ENCODE data around the gene NOX5.
"Not testable (repeated sequence)": the region's sequence is repeated elsewhere in the genome, so short reads cannot be mapped to it uniquely, and the experiment has no call there.

The NOX5 gene

DNA sequence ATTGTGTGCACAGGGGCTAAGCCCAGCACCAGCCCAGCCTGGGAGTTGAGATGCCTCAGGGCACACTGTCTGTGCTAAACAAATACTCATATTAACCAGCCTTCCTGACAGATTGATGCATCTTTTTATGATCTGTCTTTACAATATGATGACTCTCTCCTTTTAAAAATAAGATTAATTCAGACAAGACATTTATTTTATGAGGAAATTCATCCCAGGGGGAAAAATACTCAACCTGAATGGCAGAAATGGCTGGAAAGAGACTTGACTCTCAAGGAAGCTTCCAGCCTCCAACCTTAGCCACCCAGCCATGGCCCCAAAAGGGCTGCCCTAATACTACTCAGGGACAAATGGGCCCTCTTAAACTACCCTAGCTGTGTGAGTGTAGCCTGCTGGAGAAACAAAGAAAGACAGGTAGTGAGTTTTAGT, 46.9 kb downstream of the NOX5 start:
- DNase-seq (ENCODE audit: low spot score): no peak
- in situ Hi-C loops (cut with MboI; ENCODE audit: low sequenced_read_pairs, unreplicated experiment): loop anchor here (25.0 kb wide), 2 partner anchors 201 to 326 kb away; no protein-coding TSS in a partner anchor
- TF ChIP-seq, protein P1, sequence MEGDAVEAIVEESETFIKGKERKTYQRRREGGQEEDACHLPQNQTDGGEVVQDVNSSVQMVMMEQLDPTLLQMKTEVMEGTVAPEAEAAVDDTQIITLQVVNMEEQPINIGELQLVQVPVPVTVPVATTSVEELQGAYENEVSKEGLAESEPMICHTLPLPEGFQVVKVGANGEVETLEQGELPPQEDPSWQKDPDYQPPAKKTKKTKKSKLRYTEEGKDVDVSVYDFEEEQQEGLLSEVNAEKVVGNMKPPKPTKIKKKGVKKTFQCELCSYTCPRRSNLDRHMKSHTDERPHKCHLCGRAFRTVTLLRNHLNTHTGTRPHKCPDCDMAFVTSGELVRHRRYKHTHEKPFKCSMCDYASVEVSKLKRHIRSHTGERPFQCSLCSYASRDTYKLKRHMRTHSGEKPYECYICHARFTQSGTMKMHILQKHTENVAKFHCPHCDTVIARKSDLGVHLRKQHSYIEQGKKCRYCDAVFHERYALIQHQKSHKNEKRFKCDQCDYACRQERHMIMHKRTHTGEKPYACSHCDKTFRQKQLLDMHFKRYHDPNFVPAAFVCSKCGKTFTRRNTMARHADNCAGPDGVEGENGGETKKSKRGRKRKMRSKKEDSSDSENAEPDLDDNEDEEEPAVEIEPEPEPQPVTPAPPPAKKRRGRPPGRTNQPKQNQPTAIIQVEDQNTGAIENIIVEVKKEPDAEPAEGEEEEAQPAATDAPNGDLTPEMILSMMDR (IDR thresholded peaks at IDR 0.05; ENCODE audit: borderline replicate concordance, control extremely low read depth, extremely low read depth, insufficient read depth, missing control alignments): no peak

- TF ChIP-seq, protein P1 (IDR thresholded peaks at IDR 0.05; ENCODE audit: borderline replicate concordance, control extremely low read depth, extremely low read depth, insufficient read depth, missing control alignments): no peak
- in situ Hi-C loops (cut with MboI; ENCODE audit: low sequenced_read_pairs, unreplicated experiment): loop anchor here (25.0 kb wide), 2 partner anchors 198 to 323 kb away; no protein-coding TSS in a partner anchor
- no peak for DNase-seq (ENCODE audit: low spot score)
Measured at GRCh38 chr15:69064649-69065048, 50.2 kb downstream of the NOX5 start.

DNA sequence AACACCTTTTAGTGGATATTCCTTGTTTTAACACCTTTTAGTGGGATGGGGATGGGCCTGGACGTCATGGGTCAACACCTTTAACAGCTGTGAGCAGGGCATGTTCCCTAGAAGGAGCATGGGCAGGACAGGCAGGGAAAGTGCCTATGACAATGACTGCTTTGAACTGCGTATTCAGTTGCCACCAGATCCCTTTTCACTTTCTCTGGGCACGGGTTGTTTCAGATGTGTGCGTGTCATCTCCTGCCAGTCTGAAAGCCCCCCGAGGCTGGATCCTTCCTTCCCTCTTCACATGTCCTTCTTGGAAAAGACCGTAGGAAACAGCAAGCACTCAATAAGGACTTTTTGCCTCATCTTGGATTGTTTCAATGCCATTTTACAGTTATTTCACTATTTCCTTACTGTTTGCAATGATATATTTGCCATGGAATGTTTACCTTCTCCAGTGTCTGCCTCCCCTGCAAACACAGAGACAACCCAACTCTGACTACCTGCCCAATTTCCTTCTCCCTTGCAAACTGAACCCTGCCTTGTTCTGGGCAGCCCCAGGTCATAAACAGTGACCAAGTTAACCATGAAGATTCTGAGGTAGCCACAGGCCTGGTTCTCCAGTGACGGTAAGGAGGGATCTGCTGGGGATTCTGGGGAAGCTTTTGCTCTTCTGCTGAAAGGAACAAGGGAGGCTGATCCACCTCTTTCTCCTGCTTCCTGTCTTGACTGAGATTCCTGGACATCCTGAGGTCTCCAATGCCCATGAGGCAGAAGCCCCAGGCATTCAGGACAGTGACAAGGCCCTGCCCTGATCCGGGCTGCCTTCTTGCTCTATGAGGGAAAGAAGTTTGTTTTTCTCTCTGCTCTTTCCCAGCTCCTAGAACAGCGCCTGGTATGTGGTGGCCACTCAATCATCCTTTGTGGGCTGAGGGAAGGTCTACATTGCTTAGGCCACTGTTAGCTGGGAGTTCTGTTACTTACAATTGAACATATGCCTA, 51.8 kb downstream of the NOX5 start:
- TF ChIP-seq, protein P1 (IDR thresholded peaks at IDR 0.05; ENCODE audit: borderline replicate concordance, control extremely low read depth, extremely low read depth, insufficient read depth, missing control alignments): no peak
- DNase-seq (ENCODE audit: low spot score): no peak
- in situ Hi-C loops (cut with MboI; ENCODE audit: low sequenced_read_pairs, unreplicated experiment): loop anchor here (25.0 kb wide), 2 partner anchors 196 to 321 kb away; no protein-coding TSS in a partner anchor

DNA sequence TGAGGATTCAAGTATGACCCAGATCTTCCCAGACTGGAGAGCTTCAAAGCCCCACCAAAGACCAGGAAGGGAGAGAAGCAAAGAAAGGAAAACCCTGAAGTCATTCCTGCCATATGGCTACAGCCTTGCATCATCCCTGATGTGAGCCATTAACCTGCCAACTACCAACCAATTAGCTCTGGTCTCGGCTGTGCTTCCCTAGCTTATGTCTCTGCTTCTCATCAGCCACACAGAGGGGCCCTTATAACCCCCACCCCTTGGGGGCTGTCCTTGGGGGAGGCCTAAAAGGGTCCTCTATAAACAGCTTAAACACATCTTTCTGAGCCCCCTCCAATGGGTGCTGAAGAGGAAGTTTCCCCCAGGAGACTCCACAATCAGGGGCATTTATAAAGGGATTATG, 52.8 kb downstream of the NOX5 start:
- TF ChIP-seq, protein P1 (IDR thresholded peaks at IDR 0.05; ENCODE audit: borderline replicate concordance, control extremely low read depth, extremely low read depth, insufficient read depth, missing control alignments): no peak
- no peak for DNase-seq (ENCODE audit: low spot score)
- in situ Hi-C loops (cut with MboI; ENCODE audit: low sequenced_read_pairs, unreplicated experiment): loop anchor here (25.0 kb wide), 2 partner anchors 195 to 320 kb away; no protein-coding TSS in a partner anchor

- no peak for DNase-seq (ENCODE audit: low spot score)
- in situ Hi-C loops (cut with MboI; ENCODE audit: low sequenced_read_pairs, unreplicated experiment): loop anchor here (25.0 kb wide), 2 partner anchors 194 to 319 kb away; no protein-coding TSS in a partner anchor
- TF ChIP-seq, protein P1 (IDR thresholded peaks at IDR 0.05; ENCODE audit: borderline replicate concordance, control extremely low read depth, extremely low read depth, insufficient read depth, missing control alignments): no peak
Measured at GRCh38 chr15:69068157-69068556, 53.7 kb downstream of the NOX5 start.

- in situ Hi-C loops (cut with MboI; ENCODE audit: low sequenced_read_pairs, unreplicated experiment): loop anchor here (25.0 kb wide), 2 partner anchors 193 to 318 kb away; no protein-coding TSS in a partner anchor
- DNase-seq (ENCODE audit: low spot score): not testable (repeated sequence)
Measured at GRCh38 chr15:69069290-69069689, 54.8 kb downstream of the NOX5 start.

DNA sequence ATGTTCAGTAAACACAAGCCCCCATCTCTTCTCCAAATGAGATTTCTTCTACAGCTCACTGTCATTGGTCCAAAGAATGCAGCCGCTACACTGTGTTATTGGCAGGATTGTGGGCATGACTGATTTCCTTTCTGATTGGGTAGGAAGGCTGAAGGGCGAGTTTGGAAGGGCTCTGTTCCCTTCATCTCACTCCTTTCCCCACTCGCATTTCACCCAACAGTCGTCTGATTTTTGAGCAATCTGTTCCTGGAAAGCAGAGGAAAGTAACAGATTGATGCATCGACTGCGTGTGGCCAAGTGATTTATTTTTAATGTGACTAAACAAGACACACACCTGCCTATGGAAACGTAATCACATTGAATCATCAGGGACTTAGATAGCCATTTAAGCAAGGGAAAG, 55.5 kb downstream of the NOX5 start:
- no peak for DNase-seq (ENCODE audit: low spot score)
- in situ Hi-C loops (cut with MboI; ENCODE audit: low sequenced_read_pairs, unreplicated experiment): loop anchor here (25.0 kb wide), 2 partner anchors 192 to 317 kb away; no protein-coding TSS in a partner anchor
- TF ChIP-seq, protein P1 (IDR thresholded peaks at IDR 0.05; ENCODE audit: borderline replicate concordance, control extremely low read depth, extremely low read depth, insufficient read depth, missing control alignments): no peak

All from GM13976 (cell line).